ENCODE data around the gene GRIN2C. TPM values are rescaled to one million over a fixed set of nuclear protein-coding genes. Genes with fewer than 3 reads are reported as not detected.

The GRIN2C gene
- polyA plus RNA-seq, 1 donor = 0.71 TPM

GRCh38 chr17:74848656-74849399, 10.9 kb downstream of the GRIN2C start:
- no peak for DNase-seq (ENCODE audit: low read depth)

DNA sequence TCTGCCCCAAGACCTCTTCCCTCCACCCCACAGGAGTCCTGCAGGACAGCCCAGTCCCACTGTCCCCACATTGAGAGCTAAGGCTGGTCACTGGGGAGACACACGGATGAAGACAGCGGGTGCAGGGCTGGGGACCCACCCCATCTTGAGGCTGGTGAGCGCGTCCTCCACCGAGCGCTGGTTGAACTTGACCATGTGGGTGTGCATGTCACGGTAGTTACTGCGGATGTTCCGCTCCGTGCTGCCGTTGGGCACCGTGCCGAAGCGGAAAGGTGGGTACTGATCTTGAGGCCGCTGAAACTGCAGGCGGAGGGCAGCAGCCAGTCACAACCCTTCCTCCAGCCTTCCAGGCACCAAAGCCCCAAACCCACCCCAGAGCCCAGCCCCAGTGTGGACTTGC, 13.1 kb downstream of the GRIN2C start:
- DNase-seq (ENCODE audit: low read depth) = no peak

GRCh38 chr17:74843352-74843627, 16.4 kb downstream of the GRIN2C start:
- no peak for DNase-seq (ENCODE audit: low read depth)

DNA sequence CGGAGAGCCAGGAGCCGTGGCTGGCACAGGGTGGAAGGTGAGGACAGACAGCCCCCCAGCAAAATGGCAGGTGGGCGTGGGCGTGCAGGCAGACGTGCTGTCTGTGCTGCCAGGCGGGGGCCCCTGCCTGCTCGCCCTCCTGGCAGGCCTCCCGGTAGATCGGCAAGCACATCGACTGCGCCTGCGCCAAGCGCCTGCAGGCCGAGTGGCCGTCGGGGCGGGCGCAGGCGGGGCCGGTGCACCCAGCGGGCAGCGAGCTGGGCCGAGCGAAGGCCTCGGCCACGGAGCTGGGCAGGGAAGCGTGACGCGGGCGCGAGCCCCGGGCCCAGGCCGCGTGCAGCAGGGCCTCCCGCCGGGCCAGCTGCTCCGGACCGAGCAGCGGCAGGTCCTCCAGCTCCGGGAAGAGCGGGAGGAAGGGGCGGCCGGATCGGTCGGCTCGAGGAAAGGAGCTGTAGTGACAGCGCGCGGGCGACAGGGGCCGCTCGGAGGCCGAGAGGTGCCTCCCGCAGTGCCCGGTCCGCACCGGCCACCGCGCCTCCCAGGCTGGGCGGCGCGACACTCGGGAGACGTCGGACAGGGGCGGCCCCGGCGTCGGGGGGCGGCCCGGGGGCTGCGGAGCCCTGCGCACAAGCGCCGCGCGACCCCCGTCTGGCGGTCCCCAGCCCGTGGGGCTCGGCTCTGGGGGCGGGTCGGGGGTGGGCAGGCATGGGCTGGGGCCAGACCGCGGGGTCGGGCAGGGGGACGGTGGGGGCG, 16.9 kb downstream of the GRIN2C start:
- DNase-seq (ENCODE audit: low read depth) = no peak

DNA sequence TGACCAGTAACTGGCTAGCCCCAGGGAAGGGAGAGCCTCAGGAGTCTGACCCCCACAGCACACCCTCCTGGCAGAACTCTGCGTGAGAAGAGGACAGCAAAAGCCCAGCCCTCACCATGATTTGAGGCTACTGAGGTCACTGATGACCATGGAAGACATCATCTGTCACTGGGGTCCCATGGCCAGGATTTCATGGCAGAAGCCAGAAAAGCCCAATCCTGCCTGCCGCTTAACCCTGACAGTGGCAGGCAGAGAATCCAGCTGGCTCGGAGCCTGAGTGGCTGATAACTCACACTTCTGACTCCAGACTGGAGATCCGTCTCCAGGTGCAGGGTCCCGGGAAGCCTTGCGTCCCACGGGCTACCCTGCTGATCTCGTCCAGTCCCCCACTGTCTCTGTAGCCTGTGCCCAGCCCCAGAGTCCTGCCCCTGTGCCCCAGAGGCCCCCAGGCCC, 17.5 kb downstream of the GRIN2C start:
- no peak for DNase-seq (ENCODE audit: low read depth)

GRCh38 chr17:74840989-74841666, 18.6 kb downstream of the GRIN2C start:
- no peak for DNase-seq (ENCODE audit: low read depth)

DNA sequence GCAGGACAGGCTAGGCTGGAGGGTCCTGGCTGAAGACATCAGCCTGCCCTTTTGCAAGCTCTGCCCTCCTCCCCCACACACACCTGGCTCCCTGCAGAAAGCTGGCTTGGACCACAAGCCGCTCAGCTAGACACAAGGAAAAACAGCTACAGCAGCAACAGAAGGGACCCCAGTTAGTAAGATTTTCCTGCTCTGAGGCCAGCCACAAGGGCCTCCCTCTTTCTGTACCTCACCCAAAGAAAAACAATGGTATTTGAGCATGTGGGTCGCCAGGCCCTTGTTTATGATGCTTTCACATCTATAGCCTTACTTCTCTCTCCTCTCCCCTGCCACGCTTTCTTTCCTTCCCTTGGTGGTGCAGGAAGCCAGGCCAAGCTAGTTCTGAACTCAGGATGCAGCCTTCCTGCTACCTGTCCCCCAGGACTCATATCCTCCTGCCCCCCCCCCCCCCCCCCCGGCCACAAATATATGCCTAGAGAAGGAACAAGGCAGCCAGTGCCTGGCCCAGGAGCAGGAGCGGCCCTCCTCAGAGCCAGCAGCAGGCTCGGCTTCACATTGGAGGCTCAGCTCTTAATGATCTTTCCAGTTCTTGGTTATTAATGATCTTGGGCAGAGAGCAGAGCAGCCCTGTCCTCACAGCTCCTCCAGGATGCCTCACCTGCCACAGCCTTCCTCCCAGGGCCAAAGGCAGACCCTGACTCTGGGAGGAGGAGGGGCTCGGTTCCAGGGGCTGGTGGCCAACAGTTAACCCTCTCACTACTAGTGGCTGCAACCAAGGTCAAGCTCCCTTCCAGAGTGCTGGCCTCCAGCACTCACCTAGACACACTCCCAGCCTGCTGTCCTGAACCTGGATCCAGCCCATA, 19.5 kb downstream of the GRIN2C start:
- no peak for DNase-seq (ENCODE audit: low read depth)

DNA sequence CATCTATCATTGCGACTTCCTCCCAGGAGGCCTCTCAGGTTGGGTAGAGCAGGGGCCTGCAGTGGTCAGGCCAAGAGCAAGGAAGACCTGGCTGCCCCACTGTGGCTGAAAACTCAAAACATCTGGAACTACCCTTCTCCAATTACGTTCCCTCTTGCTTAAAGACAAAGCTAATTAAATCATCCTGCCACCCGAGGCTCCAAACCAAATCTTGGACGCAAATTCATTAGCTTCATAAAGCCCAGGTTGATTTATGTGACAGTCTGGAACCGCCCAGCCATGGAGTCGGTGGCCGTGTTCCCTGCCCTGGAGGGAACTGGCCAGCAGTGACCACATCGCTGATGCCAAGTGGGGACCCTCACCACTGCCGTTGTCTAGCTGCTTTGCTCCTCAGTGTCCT, 21.4 kb downstream of the GRIN2C start:
- no peak for DNase-seq (ENCODE audit: low read depth)

- no peak for DNase-seq (ENCODE audit: low read depth)
Observed at GRCh38 chr17:74836691-74837467, 22.8 kb downstream of the GRIN2C start.

DNA sequence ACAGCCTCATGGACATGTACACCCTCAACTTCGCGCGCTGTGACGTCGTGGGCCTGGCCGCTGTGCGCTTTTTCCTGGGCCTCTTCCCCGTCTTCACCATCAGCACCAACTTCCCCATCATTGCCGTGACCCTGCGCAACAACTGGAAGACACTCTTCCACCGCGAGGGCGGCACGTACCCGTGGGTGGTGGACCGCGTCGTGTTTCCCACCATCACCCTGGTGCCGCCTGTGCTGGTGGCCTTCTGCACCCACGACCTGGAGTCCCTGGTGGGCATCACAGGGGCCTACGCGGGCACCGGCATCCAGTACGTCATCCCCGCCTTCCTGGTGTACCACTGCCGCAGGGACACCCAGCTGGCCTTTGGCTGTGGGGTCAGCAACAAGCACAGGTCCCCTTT, 23.5 kb downstream of the GRIN2C start:
- DNase-seq (ENCODE audit: low read depth) = no peak

DNA sequence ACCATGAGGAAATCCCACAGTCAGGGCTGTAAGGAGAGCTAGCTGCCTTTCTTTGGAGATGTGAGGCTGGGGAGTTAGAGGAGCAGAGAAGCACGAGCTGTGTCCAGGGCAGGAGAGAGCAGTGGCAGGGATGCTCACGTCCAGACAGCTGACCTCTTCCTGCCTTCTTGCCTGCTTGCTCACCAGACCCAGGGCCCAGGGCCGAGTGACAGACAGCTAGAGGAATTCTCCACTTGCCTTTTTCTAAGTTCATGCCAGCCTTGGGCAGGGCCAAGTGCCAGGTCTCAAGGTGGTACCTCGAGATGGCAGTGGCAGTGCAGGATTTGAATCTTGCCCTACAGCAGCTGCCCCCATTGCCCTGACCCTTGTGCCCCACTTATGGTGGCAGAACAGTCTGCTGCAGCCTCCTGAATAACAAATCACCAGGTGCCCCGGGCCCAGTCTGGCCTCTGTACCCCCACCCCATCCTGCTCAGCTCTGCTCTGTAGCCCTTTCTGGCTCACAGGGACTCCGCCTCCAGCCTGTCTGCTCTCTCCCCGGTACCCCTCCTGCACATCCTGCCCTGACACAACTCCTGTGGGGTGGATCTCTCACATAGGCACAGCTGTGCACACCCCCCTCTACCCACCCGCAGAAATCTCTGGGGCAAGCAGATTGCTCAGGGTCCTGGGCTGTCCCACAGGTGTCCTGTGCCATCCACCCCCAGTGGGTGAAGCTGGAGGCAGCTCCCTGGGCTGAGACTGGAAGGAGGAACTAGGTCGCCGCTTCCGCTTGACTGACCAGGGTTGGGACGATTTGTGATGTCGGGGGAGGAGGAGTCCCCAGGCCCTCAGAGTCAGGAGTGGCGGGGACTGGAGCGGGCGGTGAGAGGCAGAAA, 25.9 kb downstream of the GRIN2C start:
- no peak for DNase-seq (ENCODE audit: low read depth)

- DNase-seq (ENCODE audit: low read depth) = no peak
Observed at GRCh38 chr17:74832421-74832820, 27.3 kb downstream of the GRIN2C start.

DNA sequence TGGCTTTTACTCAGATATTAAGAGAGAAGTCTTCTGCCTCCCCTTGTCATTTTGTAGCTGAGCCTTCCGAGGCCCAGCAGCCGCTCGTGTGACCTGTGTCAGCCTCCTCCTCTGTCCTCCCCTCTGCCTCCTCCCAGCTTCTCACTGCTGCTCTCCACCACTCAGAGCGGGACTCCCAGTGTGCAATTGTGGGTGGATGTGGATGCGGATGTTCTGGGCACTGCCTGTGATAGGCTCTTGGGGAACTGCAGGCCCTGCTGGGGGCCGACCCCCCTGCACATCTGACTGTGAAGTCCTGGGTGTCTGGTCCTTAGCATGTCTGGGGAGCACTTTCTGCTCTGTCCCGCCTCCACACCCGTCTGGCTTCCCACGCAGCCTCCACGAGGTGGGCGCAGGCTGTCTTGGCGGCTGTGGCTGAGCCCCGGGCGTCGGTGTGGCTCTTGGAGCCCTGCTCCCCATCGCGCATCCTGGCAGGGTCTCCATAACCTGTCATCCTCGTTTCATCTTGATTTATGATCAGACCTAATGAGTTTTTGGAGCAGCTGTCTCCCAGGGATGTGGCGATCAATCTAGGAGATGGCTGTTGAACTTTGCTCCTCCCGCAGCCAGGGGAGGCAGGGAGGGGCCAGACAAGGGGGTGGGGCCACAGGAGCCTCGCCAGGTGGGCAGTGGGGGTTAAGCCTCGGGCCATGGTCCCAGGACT, 28.1 kb downstream of the GRIN2C start:
- no peak for DNase-seq (ENCODE audit: low read depth)

GRCh38 chr17:74830861-74831260, 28.8 kb downstream of the GRIN2C start:
- no peak for DNase-seq (ENCODE audit: low read depth)

- DNase-seq (ENCODE audit: low read depth) = no peak
Observed at GRCh38 chr17:74827800-74828199, 31.9 kb downstream of the GRIN2C start.

DNA sequence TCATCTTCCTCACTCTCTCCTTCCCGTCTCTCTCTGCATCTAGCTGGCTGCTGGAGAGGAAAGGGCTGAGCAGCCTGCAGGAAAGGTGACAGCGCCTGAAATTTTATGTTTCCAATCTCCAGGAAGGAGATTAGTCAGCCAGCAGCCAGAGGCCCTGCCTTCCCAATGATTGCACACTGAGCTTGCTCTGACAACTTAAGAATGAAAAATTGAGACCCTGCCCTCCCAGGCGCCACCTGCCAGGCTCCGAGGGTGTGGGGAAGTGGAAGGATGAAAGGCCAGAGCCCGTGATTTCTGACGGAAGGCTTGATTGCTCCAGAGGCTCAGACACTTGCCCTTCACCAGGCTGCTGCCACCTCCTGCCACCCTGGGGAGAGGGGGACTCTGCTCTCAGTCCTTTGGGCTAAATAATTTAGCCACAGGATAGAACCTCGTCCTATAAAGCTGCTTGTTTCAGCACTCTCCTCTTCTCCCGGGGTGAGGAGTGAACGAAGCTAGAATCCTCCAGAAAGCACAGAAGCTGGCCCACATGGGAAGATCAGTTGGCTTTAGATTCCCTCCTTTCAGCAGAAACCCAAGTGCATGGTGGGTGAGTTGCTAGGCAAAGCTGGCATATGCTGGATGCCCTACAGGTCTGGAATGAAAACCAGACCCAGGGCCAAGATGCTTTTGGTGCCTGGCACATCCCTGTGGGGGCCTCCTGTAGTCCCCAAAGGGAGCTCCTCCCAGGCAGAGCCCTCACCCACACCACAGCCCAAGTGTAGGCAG, 33.5 kb downstream of the GRIN2C start:
- no peak for DNase-seq (ENCODE audit: low read depth)

- no peak for DNase-seq (ENCODE audit: low read depth)
Observed at GRCh38 chr17:74824961-74825627, 34.6 kb downstream of the GRIN2C start.

DNA sequence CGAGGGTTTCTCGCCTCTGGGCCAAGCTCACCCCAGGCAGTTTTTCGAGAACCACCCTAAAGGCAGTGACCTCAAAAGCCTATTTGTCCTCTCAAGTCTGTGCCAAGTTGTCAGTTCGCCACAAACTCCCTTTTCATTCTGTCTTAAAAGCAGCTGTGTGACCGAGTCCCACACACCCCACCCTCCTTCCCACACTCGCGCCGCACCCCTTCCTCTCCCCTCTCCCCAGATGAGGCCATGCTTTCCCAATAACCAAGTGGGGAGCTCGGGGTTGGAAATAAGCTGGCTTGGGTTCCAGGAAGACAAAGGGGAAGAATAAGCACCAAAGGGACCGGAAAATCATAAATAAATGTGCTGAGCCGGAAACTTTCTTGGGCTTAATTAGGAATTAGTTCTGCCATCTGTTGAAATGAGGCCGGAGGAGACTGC, 36.7 kb downstream of the GRIN2C start:
- no peak for DNase-seq (ENCODE audit: low read depth)
